Measurements from ENCODE around the gene CERK. TPM values are rescaled to one million over a fixed set of nuclear protein-coding genes. Genes with fewer than 3 reads are reported as not detected.

The CERK gene
- total RNA-seq, 1 experiment from 2014 or later, result 24.9 TPM

DNA sequence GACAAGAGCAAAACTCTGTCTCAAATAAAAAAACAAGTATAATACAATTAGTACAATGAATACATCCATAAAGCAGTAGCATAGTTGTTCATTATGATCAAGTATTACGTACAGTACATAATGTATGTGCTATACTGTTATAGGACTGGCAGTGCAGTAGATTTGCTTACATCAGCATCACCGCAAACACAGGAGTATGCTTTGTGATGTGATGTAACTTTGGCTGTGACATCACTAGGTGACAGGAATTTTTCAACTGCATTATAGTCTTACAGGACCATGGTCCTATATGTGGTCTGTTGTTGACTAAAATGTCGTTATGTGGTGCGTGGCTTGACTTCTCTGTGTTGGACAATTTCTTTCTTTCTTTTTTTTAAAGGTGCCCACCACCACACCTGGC is 41.0 kb upstream of the CERK start:
- Histone ChIP-seq H3K79me2 (ENCODE audit: low read depth) (peaks cover 91% of the 10 kb centered on the region), H4K20me1 (ENCODE audit: insufficient read depth) (peaks cover 82% of the 10 kb centered on the region), H3K36me3 (ENCODE audit: low read depth) (no peaks in the 10 kb centered on the region), H3K4me1 (replicated peaks; ENCODE audit: insufficient read depth) (peaks cover 22% of the 10 kb centered on the region), H3F3A (ENCODE audit: insufficient read depth, low read depth) (peaks cover 11% of the 10 kb centered on the region; the same call in 1 of the 2 replicates), H2AFZ (no peak overlapping the region), H3K27me3 (ENCODE audit: insufficient read depth, low read depth) (no peaks in the 10 kb centered on the region), H3K9me3 (ENCODE audit: insufficient read depth, low read depth) (no peaks in the 10 kb centered on the region), H3K9me2 (ENCODE audit: insufficient read depth) (no peaks in the 10 kb centered on the region), H3K4me3 (no peak overlapping the region), H3K27ac (no peak overlapping the region), H3K4me2 (no peak overlapping the region)
- BruUV-seq (replicated peaks), result no TSS peak
- CTCF ChIA-PET, result no interaction called here
- DNase-seq, result peak in 1 of 2 experiments; percentile 28
- POLR2A ChIA-PET (ENCODE audit: unreplicated experiment), result no interaction called here
- TF ChIP-seq CTCF (conservative IDR thresholded peaks at IDR 0.05) (no peak), EZH2 (IDR thresholded peaks at IDR 0.05; ENCODE audit: low read depth) (no peak)
- intact Hi-C loops (cut with micrococcal nuclease; ENCODE audit: unreplicated experiment), result no loop called here

- Histone ChIP-seq H3F3A (ENCODE audit: insufficient read depth, low read depth) (peaks cover 10% of the 10 kb centered on the region; the same call in 1 of the 2 replicates), H3K9me2 (ENCODE audit: insufficient read depth) (no peaks in the 10 kb centered on the region), H4K20me1 (ENCODE audit: insufficient read depth) (peaks cover 78% of the 10 kb centered on the region), H3K79me2 (ENCODE audit: low read depth) (peaks cover 88% of the 10 kb centered on the region), H3K4me2 (no peak overlapping the region), H3K9me3 (ENCODE audit: insufficient read depth, low read depth) (no peaks in the 10 kb centered on the region), H2AFZ (no peak overlapping the region), H3K4me1 (replicated peaks; ENCODE audit: insufficient read depth) (peaks cover 28% of the 10 kb centered on the region), H3K36me3 (ENCODE audit: low read depth) (no peaks in the 10 kb centered on the region), H3K27ac (no peak overlapping the region), H3K27me3 (ENCODE audit: insufficient read depth, low read depth) (no peaks in the 10 kb centered on the region), H3K4me3 (no peak overlapping the region)
- TF ChIP-seq CTCF (conservative IDR thresholded peaks at IDR 0.05) (no peak), EZH2 (IDR thresholded peaks at IDR 0.05; ENCODE audit: low read depth) (no peak)
- DNase-seq, result peak in 1 of 2 experiments; percentile 21
- BruUV-seq (replicated peaks), result no TSS peak
- CTCF ChIA-PET, result no interaction called here
- intact Hi-C loops (cut with micrococcal nuclease; ENCODE audit: unreplicated experiment), result no loop called here
- POLR2A ChIA-PET (ENCODE audit: unreplicated experiment), result no interaction called here
Measured at GRCh38 chr22:46777609-46777970, 39.5 kb upstream of the CERK start.

GRCh38 chr22:46776876-46777608 is 39.0 kb upstream of the CERK start:
- Histone ChIP-seq H3K27me3 (ENCODE audit: insufficient read depth, low read depth) (no peaks in the 10 kb centered on the region), H3K4me1 (replicated peaks; ENCODE audit: insufficient read depth) (peaks cover 28% of the 10 kb centered on the region), H3K79me2 (ENCODE audit: low read depth) (peaks cover 83% of the 10 kb centered on the region), H3K36me3 (ENCODE audit: low read depth) (no peaks in the 10 kb centered on the region), H3K4me2 (no peak overlapping the region), H4K20me1 (ENCODE audit: insufficient read depth) (peaks cover 73% of the 10 kb centered on the region), H3K27ac (no peak overlapping the region), H3K4me3 (no peak overlapping the region), H3F3A (ENCODE audit: insufficient read depth, low read depth) (peaks cover 10% of the 10 kb centered on the region; the same call in 1 of the 2 replicates), H2AFZ (no peak overlapping the region), H3K9me3 (ENCODE audit: insufficient read depth, low read depth) (no peaks in the 10 kb centered on the region), H3K9me2 (ENCODE audit: insufficient read depth) (no peaks in the 10 kb centered on the region)
- POLR2A ChIA-PET (ENCODE audit: unreplicated experiment), result no interaction called here
- no peak for TF ChIP-seq EZH2 (IDR thresholded peaks at IDR 0.05; ENCODE audit: low read depth)
- TF ChIP-seq CTCF (conservative IDR thresholded peaks at IDR 0.05), result no peak
- intact Hi-C loops (cut with micrococcal nuclease; ENCODE audit: unreplicated experiment), result no loop called here
- DNase-seq, result peak in 1 of 2 experiments; percentile 12
- CTCF ChIA-PET, result no interaction called here
- no TSS peak for BruUV-seq (replicated peaks)

Data from PC-9 (cell line).